Brain microvascular endothelial cell (primary cell): ENCODE data around the gene ACTBL2.
A peak's percentile ranks its signal among the peaks of the same experiment; 100 is the strongest.

Experiments used
- DNase-seq: peaks from one replicate; pipeline ENCODE4 v3.0.0-alpha.2; 2020
- H3K27ac ChIP-seq: fragments of 250-450 bp; sonication (Bioruptor Pico); 2 replicates; pipeline ENCODE4 v1.5.1; 2020; ENCODE audit warnings: mild to moderate bottlenecking, moderate library complexity
- H3K27me3 ChIP-seq: fragments of 250-450 bp; sonication (Bioruptor Pico); replicated peaks from 2 replicates; pipeline ENCODE4 v1.5.1; 2020; ENCODE audit warnings: mild to moderate bottlenecking
- H3K36me3 ChIP-seq: fragments of 250-450 bp; sonication (Bioruptor Pico); replicated peaks from 2 replicates; pipeline ENCODE4 v1.5.1; 2020; ENCODE audit warnings: mild to moderate bottlenecking
- H3K4me3 ChIP-seq: 2 replicates; pipeline ENCODE4 v1.5.1; 2011; ENCODE audit warnings: low read depth, mild to moderate bottlenecking, control low read depth, low read length, moderate library complexity
- CTCF ChIP-seq: IDR thresholded peaks from 2 replicates; pipeline ENCODE4 v1.5.1; 2011; ENCODE audit warnings: low read depth, mild to moderate bottlenecking, moderate library complexity, low read length, control low read depth, inconsistent platforms; ENCODE audit errors: missing control alignments
- in situ Hi-C: cut with HindIII; loops from 2 replicates; pipeline ENCODE4 v1.10.0; 2017; ENCODE audit warnings: low sequenced_read_pairs, low pct_ligation_motif_present

The ACTBL2 gene

GRCh38 chr5:57497733-57498132 lies 15.1 kb upstream of the ACTBL2 start:
- in situ Hi-C loops: loop anchor here (25.0 kb wide), 3 partner anchors 185 to 965 kb away; partner anchors contain the start of gene PLK2
- no peaks in the 10 kb centered on the region for H3K36me3 ChIP-seq
- no peaks in the 10 kb centered on the region for H3K27me3 ChIP-seq
- no peak overlapping the region for H3K27ac ChIP-seq
- no peak for DNase-seq
- H3K4me3 ChIP-seq: no peak overlapping the region
- TF ChIP-seq CTCF: no peak

- in situ Hi-C loops: loop anchor here (25.0 kb wide), 3 partner anchors 183 to 967 kb away; partner anchors contain the start of gene PLK2
- DNase-seq: no peak
- H3K36me3 ChIP-seq: no peaks in the 10 kb centered on the region
- no peaks in the 10 kb centered on the region for H3K27me3 ChIP-seq
- H3K4me3 ChIP-seq: no peak overlapping the region
- peak overlapping the region; percentile 96 for H3K27ac ChIP-seq
- no peak for TF ChIP-seq CTCF
Observed at GRCh38 chr5:57495285-57496086, 12.9 kb upstream of the ACTBL2 start.

- Histone ChIP-seq H3K27me3 (no peaks in the 10 kb centered on the region), H3K4me3 (no peak overlapping the region), H3K36me3 (no peaks in the 10 kb centered on the region), H3K27ac (peak overlapping the region; percentile 96)
- peak; percentile 99 for DNase-seq
- no peak for TF ChIP-seq CTCF
- in situ Hi-C loops: loop anchor here (25.0 kb wide), 3 partner anchors 182 to 968 kb away; partner anchors contain the start of gene PLK2
Observed at GRCh38 chr5:57494104-57495098, 11.8 kb upstream of the ACTBL2 start.

- no peak overlapping the region for H3K27ac ChIP-seq
- no peaks in the 10 kb centered on the region for H3K27me3 ChIP-seq
- no peak for DNase-seq
- H3K4me3 ChIP-seq: no peak overlapping the region
- in situ Hi-C loops: loop anchor here (25.0 kb wide), 3 partner anchors 181 to 969 kb away; partner anchors contain the start of gene PLK2
- TF ChIP-seq CTCF: no peak
- no peaks in the 10 kb centered on the region for H3K36me3 ChIP-seq
Observed at GRCh38 chr5:57493034-57493433, 10.4 kb upstream of the ACTBL2 start.

- TF ChIP-seq CTCF: no peak
- no peak overlapping the region for H3K27ac ChIP-seq
- in situ Hi-C loops: loop anchor here (25.0 kb wide), 3 partner anchors 180 to 970 kb away; partner anchors contain the start of gene PLK2
Observed at GRCh38 chr5:57492632-57493031, 10.0 kb upstream of the ACTBL2 start.

More at GRCh38 chr5:57492632-57493031, 10.0 kb upstream of the ACTBL2 start:
- H3K4me3 ChIP-seq: no peak overlapping the region
- no peaks in the 10 kb centered on the region for H3K36me3 ChIP-seq
- DNase-seq: no peak
- H3K27me3 ChIP-seq: no peaks in the 10 kb centered on the region
